ENCODE results near the gene PARP16. TPM values are rescaled to one million over a fixed set of nuclear protein-coding genes. Genes with fewer than 3 reads are reported as not detected.

The PARP16 gene
- total and polyA plus RNA-seq, 9 of the 15 experiments (the other 6 are each of a cell fraction or from before 2014, with no cell fraction given), result 3.0 to 9.9 (median 5.8) TPM

DNA sequence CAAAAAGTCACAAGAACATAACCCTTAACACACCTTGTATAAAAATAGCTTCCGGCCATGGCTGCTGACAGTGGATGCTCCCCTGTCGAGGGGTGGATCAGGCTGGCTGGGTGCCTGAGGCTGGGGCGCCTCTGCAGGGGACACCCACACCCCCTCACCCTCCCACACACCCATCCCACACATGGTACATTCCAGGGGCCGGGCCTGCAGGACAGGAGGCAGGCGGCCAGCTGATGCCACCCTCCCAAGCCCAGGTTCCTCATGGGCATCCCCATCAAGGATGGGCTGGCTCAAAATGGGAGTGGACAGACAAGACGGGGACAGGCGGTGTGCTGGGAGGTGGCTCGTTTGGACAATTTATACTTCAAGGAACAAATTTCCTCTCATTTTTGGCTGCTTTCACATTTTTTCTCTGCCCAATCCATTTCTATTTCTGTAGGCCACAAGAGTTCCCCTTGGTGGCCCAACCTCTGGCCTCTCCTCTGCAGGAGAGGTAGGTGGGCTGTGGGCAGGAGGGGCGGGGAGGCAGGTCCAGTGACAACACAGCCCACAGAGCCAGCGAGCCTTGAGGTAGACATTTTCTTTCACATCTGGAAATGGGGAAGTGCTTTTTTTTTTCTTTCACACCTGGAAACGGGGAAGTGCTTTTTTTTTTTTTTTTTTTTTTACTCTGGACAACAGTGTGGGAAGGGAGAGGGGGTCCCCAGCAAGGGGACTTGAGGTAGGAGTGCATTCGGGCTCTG, 41.1 kb upstream of the PARP16 start:
- H3K9me3 ChIP-seq (replicated peaks; ENCODE audit: control insufficient read depth, insufficient read depth, low read depth, low read length), result no peaks in the 10 kb centered on the region
- no peak overlapping the region for H3K4me3 ChIP-seq
- H3K27me3 ChIP-seq (ENCODE audit: control insufficient read depth in 2 of 2, insufficient read depth in 2 of 2, low read length in 2 of 2), result peaks cover 25 to 50% of the 10 kb centered on the region in 2 experiments
- 9% methylated on average over 9 of the region's 12 CpGs for WGBS (ENCODE audit: insufficient coverage, low coverage, missing lambda C conversion rate)
- DNase-seq (ENCODE audit: extremely low read depth in 1 of 4, low spot score in 3 of 4), result peak in 2 of 4 experiments; percentile 41 to 44
- no peak for FAIRE-seq
- CTCF ChIA-PET (ENCODE audit: low intra/inter-chr PET ratio), result no interaction called here
- H3K4me2 ChIP-seq (ENCODE audit: insufficient read depth, low read length), result no peak overlapping the region
- POLR2A ChIA-PET, result interaction anchor here (2.5 kb wide), 1 partner anchor 23 kb away, joined by 16 read pairs; the partner anchor contains the start of gene RNU5B-1
- intact Hi-C loops (cut with micrococcal nuclease) (no loop called here), in situ Hi-C loops (cut with MboI) (no loop called here)
- no peaks in the 10 kb centered on the region for H3K36me3 ChIP-seq (ENCODE audit: control insufficient read depth, insufficient read depth, low read length)
- H3K9me1 ChIP-seq (ENCODE audit: control insufficient read depth, insufficient read depth, low read length), result no peaks in the 10 kb centered on the region
- no peak overlapping the region for H3K9ac ChIP-seq (ENCODE audit: insufficient read depth in 1 of 2, low read depth in 2 of 2, low read length in 2 of 2)
- TF ChIP-seq ZNF384 (IDR thresholded peaks at IDR 0.05; ENCODE audit: low read depth, low read length), result peak; percentile 82
- peak; percentile 52; the same call in 1 of the 2 replicates for TF ChIP-seq EGR1 (conservative IDR thresholded peaks at IDR 0.05)
- TF ChIP-seq SPI1 (IDR thresholded peaks at IDR 0.05; ENCODE audit: borderline replicate concordance, low read depth, low read length), result peak; percentile 96
- peak; percentile 84 for TF ChIP-seq PRDM10 (IDR thresholded peaks at IDR 0.05; ENCODE audit: partially characterized antibody)
- no peak for TF ChIP-seq RCOR1 (IDR thresholded peaks at IDR 0.05; ENCODE audit: borderline replicate concordance in 1 of 2, low read depth in 2 of 2, low read length in 2 of 2)
- no peak for TF ChIP-seq PHB2 (IDR thresholded peaks at IDR 0.05; ENCODE audit: low read depth)
- TF ChIP-seq TAF15 (IDR thresholded peaks at IDR 0.05; ENCODE audit: low read depth, low read length), result no peak
- peaks cover 0 to 24% of the 10 kb centered on the region in 2 experiments; a peak in 2 of 5 replicates for H3K4me1 ChIP-seq (replicated peaks in 1 of 2; ENCODE audit: control insufficient read depth in 2 of 2, insufficient read depth in 2 of 2, low read length in 2 of 2)
- H3K27ac ChIP-seq (ENCODE audit: extremely low read depth, low read depth, low read length), result no peak overlapping the region
- ATAC-seq, result no peak
- H2AFZ ChIP-seq (ENCODE audit: low read depth, low read length), result no peak overlapping the region
- BruUV-seq (replicated peaks), result no TSS peak
- H3K79me2 ChIP-seq (ENCODE audit: control insufficient read depth, insufficient read depth, low read length), result no peaks in the 10 kb centered on the region
- peaks cover 9% of the 10 kb centered on the region; the same call in 1 of the 2 replicates for H4K20me1 ChIP-seq (replicated peaks; ENCODE audit: control insufficient read depth, insufficient read depth, low read length)

Data from K562 (cell line).